ENCODE measurements around the gene CD226. TPM values are rescaled to one million over a fixed set of nuclear protein-coding genes. Genes with fewer than 3 reads are reported as not detected.

Gene CD226
- total and polyA plus RNA-seq, 2 donors, result 0.89 to 3.6 TPM

DNA sequence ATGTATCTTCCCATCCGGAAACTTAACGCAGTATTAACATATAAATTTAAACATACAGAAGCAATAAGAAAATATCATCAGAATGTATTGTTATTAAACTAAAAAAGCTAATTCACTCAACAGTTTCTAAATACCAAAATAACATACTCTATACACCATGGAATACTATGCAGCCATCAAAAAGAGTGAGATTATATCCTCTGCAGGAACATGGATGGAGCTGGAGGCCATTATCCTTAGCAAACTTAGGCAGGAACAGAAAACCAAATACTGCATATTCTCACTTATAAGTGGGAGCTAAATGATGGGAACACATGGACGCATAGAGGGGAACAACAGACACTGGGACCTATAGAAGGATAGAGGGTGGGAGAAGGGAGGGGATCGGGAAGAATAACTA lies 127.1 kb downstream of the CD226 start:
- WGBS, result 98% methylated on average over 4 of the region's 4 CpGs
- H3K36me3 ChIP-seq (ENCODE audit: insufficient read depth), result no peaks in the 10 kb centered on the region
- no peak overlapping the region for H3K4me3 ChIP-seq (ENCODE audit: low read depth, low read length)
- no peak for DNase-seq (ENCODE audit: extremely low spot score)
- H3K27ac ChIP-seq (ENCODE audit: low read depth), result no peak overlapping the region
- no peaks in the 10 kb centered on the region for H3K4me1 ChIP-seq (ENCODE audit: insufficient read depth)

DNA sequence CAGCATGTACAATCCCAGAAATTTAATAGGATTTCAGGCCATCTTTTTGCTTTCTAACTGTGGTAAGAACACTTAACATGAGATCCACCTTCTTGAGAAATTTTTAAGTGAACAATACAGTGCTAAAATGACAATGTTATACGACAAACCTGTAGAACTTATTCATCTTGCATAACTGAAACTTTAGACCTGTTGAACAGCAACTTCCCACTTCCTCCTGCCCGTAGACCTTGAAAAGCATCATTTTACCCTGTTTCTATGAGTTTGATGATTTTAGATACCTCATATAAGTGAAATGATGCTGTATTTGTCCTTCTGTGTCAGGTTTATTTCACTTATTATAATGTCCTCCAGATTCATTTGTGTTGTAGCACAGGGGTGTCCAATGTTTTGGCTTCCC lies 128.2 kb downstream of the CD226 start:
- WGBS, result 68% methylated on average over 2 of the region's 2 CpGs
- Histone ChIP-seq H3K36me3 (ENCODE audit: insufficient read depth) (no peaks in the 10 kb centered on the region), H3K27ac (ENCODE audit: low read depth) (no peak overlapping the region), H3K4me3 (ENCODE audit: low read depth, low read length) (no peak overlapping the region), H3K4me1 (ENCODE audit: insufficient read depth) (no peaks in the 10 kb centered on the region)
- no peak for DNase-seq (ENCODE audit: extremely low spot score)

- DNase-seq (ENCODE audit: extremely low spot score), result no peak
- H3K4me3 ChIP-seq (ENCODE audit: low read depth, low read length), result no peak overlapping the region
- H3K27ac ChIP-seq (ENCODE audit: low read depth), result no peak overlapping the region
- WGBS, result 49% methylated on average over 5 of the region's 5 CpGs
- no peaks in the 10 kb centered on the region for H3K4me1 ChIP-seq (ENCODE audit: insufficient read depth)
- H3K36me3 ChIP-seq (ENCODE audit: insufficient read depth), result no peaks in the 10 kb centered on the region
Observed at GRCh38 chr18:69817335-69817940, 130.2 kb downstream of the CD226 start.

DNA sequence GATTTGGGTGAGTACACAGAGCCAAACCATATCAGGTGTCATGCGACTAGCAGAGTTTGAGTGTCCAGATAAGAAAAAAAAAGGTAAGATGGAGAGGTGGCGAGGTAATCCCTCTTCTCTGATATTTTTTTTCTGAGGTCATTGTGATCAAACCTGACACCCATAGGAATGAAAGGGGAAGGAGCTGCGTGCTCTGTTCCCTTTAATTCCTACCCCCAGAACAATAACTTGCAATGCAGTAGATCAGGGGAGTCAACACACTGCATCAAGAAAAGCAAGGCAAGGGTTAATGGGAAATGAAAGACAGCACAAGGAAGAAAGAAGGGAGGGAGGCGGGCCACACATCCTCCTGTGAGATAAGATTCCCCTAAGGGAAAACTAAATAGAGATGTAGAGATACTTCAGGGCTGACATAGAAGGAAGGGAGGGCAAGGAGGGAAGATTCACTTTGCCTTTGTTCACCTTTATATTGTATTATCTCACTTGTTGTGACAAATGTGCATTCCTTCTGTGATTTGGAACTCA lies 132.8 kb downstream of the CD226 start:
- Histone ChIP-seq H3K27ac (ENCODE audit: low read depth) (no peak overlapping the region), H3K4me1 (ENCODE audit: insufficient read depth) (no peaks in the 10 kb centered on the region), H3K36me3 (ENCODE audit: insufficient read depth) (no peaks in the 10 kb centered on the region), H3K4me3 (ENCODE audit: low read depth, low read length) (no peak overlapping the region)
- 88% methylated on average over 4 of the region's 4 CpGs for WGBS
- no peak for DNase-seq (ENCODE audit: extremely low spot score)

GRCh38 chr18:69813559-69813958 lies 134.1 kb downstream of the CD226 start:
- H3K27ac ChIP-seq (ENCODE audit: low read depth), result no peak overlapping the region

GRCh38 chr18:69808399-69808798 lies 139.3 kb downstream of the CD226 start:
- Histone ChIP-seq H3K36me3 (ENCODE audit: insufficient read depth) (no peaks in the 10 kb centered on the region), H3K4me1 (ENCODE audit: insufficient read depth) (no peaks in the 10 kb centered on the region), H3K27ac (ENCODE audit: low read depth) (no peak overlapping the region), H3K4me3 (ENCODE audit: low read depth, low read length) (no peak overlapping the region)
- WGBS, result 81% methylated on average over 2 of the region's 2 CpGs
- DNase-seq (ENCODE audit: extremely low spot score), result no peak

More at GRCh38 chr18:69813559-69813958, 134.1 kb downstream of the CD226 start:
- H3K4me3 ChIP-seq (ENCODE audit: low read depth, low read length), result no peak overlapping the region
- no peaks in the 10 kb centered on the region for H3K36me3 ChIP-seq (ENCODE audit: insufficient read depth)
- 96% methylated on average over 1 of the region's 1 CpG for WGBS
- no peaks in the 10 kb centered on the region for H3K4me1 ChIP-seq (ENCODE audit: insufficient read depth)
- no peak for DNase-seq (ENCODE audit: extremely low spot score)

- 85% methylated on average over 5 of the region's 5 CpGs for WGBS
- Histone ChIP-seq H3K4me3 (ENCODE audit: low read depth, low read length) (no peak overlapping the region), H3K27ac (ENCODE audit: low read depth) (no peak overlapping the region), H3K36me3 (ENCODE audit: insufficient read depth) (no peaks in the 10 kb centered on the region), H3K4me1 (ENCODE audit: insufficient read depth) (no peaks in the 10 kb centered on the region)
- no peak for DNase-seq (ENCODE audit: extremely low spot score)
Observed at GRCh38 chr18:69804776-69805501, 142.7 kb downstream of the CD226 start.
